IPS-11a (cell line): ENCODE data around the gene SUPT3H.
"Not testable (repeated sequence)": the region's sequence is repeated elsewhere in the genome, so short reads cannot be mapped to it uniquely, and the experiment has no call there.

Source experiments
- H3K4me3 ChIP-seq: one replicate; pipeline ENCODE4 v1.5.1; 2013; ENCODE audit warnings: low read depth, low read length, control low read depth

The SUPT3H gene

GRCh38 chr6:44920952-44921491, 456.7 kb downstream of the SUPT3H start:
- H3K4me3 ChIP-seq: no peak overlapping the region

- no peak overlapping the region for H3K4me3 ChIP-seq
Observed at GRCh38 chr6:44918671-44919296, 458.9 kb downstream of the SUPT3H start.

- H3K4me3 ChIP-seq: no peak overlapping the region
Observed at GRCh38 chr6:44917430-44917829, 460.3 kb downstream of the SUPT3H start.

- no peak overlapping the region for H3K4me3 ChIP-seq
Observed at GRCh38 chr6:44915111-44915510, 462.6 kb downstream of the SUPT3H start.

- no peak overlapping the region for H3K4me3 ChIP-seq
Observed at GRCh38 chr6:44914141-44914540, 463.6 kb downstream of the SUPT3H start.

- H3K4me3 ChIP-seq: no peak overlapping the region
Observed at GRCh38 chr6:44906761-44907160, 471.0 kb downstream of the SUPT3H start.

- not testable (repeated sequence) for H3K4me3 ChIP-seq
Observed at GRCh38 chr6:44900358-44900757, 477.4 kb downstream of the SUPT3H start.

GRCh38 chr6:44898296-44898930, 479.3 kb downstream of the SUPT3H start:
- no peak overlapping the region for H3K4me3 ChIP-seq

- H3K4me3 ChIP-seq: no peak overlapping the region
Observed at GRCh38 chr6:44897316-44897715, 480.4 kb downstream of the SUPT3H start.

- no peak overlapping the region for H3K4me3 ChIP-seq
Observed at GRCh38 chr6:44896701-44897100, 481.0 kb downstream of the SUPT3H start.

GRCh38 chr6:44892579-44892978, 485.2 kb downstream of the SUPT3H start:
- H3K4me3 ChIP-seq: no peak overlapping the region

- H3K4me3 ChIP-seq: not testable (repeated sequence)
Observed at GRCh38 chr6:44879071-44879470, 498.7 kb downstream of the SUPT3H start.

GRCh38 chr6:44876638-44877037, 501.1 kb downstream of the SUPT3H start:
- H3K4me3 ChIP-seq: not testable (repeated sequence)

- H3K4me3 ChIP-seq: no peak overlapping the region
Observed at GRCh38 chr6:44869321-44869897, 508.3 kb downstream of the SUPT3H start.

GRCh38 chr6:44868910-44869309, 508.8 kb downstream of the SUPT3H start:
- H3K4me3 ChIP-seq: no peak overlapping the region

GRCh38 chr6:44868335-44868668, 509.4 kb downstream of the SUPT3H start:
- H3K4me3 ChIP-seq: no peak overlapping the region

GRCh38 chr6:44867571-44868334, 510.0 kb downstream of the SUPT3H start:
- no peak overlapping the region for H3K4me3 ChIP-seq

GRCh38 chr6:44865184-44865583, 512.5 kb downstream of the SUPT3H start:
- not testable (repeated sequence) for H3K4me3 ChIP-seq

GRCh38 chr6:44859901-44860410, 517.8 kb downstream of the SUPT3H start:
- H3K4me3 ChIP-seq: no peak overlapping the region

GRCh38 chr6:44858998-44859397, 518.7 kb downstream of the SUPT3H start:
- H3K4me3 ChIP-seq: no peak overlapping the region

GRCh38 chr6:44856479-44856878, 521.3 kb downstream of the SUPT3H start:
- H3K4me3 ChIP-seq: no peak overlapping the region
